Activated naive CD4-positive, alpha-beta T cell (primary cell): ENCODE measurements around the gene METTL15.
"Not testable (repeated sequence)": the region's sequence is repeated elsewhere in the genome, so short reads cannot be mapped to it uniquely, and the experiment has no call there.

ENCODE experiments used
- DNase-seq, 4 experiments: peaks; one replicate each; lab custom pipeline; 2025; lab: John Stamatoyannopoulos, UW

The METTL15 gene

GRCh38 chr11:28107750-28108618, at the start of gene METTL15, which contains the start of gene KIF18A:
TSS of gene METTL15 (plus strand) at chr11:28108388. CDS start at chr11:28113335, 4,947 bp downstream.
TSS of gene KIF18A (minus strand) at chr11:28108156. CDS start at chr11:28097947, 10,209 bp downstream.
- peak; percentile 85 to 94 (median 93) for DNase-seq

GRCh38 chr11:28071305-28071704, 36.9 kb upstream of the METTL15 start:
- no peak for DNase-seq

DNA sequence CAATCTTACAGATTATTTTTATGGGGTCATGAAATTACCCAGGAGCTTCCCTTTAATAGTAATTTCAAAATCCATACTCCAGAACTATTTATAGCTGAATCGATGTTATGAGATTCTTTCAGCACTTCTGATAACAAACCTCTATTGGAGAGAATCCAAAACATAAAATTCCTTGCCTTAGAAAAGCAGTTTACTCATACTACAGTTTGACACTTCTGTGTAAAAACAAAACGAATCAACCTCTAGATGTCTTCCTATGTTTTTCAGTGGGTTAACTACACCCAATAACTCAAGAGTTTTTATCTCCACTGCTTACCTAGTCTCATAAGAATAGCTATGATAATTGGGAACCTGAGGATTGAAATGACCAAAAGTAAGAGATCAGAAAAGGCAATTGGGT, 35.9 kb upstream of the METTL15 start:
- DNase-seq, result no peak

GRCh38 chr11:28077521-28077920, 30.7 kb upstream of the METTL15 start:
- no peak for DNase-seq

GRCh38 chr11:28083118-28083517, 25.1 kb upstream of the METTL15 start:
- no peak for DNase-seq

DNA sequence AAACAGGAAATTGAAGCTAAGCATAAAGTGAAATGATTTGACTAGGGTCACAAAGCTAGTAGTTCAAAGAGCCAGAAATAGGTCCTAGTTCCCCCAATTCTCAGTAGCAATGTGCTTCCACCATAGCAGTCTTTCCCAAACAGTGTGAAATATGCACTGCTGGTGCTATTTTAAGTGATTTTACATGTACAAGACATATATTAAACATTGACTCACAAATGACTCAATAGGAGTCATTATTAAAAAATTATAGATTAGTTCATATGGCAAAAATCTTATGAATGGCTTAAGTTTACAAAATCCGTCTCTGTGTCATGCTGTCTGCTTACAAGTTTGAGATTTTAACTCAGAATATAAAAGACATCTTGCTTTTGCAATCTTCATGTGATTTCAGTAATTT, 21.6 kb upstream of the METTL15 start:
- no peak for DNase-seq

- DNase-seq, result not testable (repeated sequence)
These were observed 21.0 kb upstream of the METTL15 start for GRCh38 chr11:28087192-28087591.

GRCh38 chr11:28087693-28088092, 20.5 kb upstream of the METTL15 start:
- DNase-seq, result not testable (repeated sequence)

DNA sequence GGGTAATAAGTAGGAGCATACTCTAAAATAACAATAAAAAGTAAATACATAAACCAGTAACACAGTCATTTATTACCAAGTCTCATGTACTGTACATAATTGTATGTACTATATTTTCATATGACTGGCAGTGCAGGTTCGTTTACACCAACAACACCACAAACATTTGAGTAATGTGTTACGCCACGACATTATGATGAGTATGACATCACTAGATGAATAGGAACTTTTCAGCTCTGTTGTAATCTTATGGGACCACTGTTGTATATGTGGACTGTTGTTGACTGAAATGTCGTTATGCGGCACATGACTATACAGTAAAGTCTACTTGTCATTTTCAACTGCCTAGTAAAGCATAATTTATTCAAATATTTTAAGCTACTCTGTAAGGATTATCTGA, 18.8 kb upstream of the METTL15 start:
- no peak for DNase-seq

GRCh38 chr11:28090052-28090749, 18.0 kb upstream of the METTL15 start:
- no peak for DNase-seq

DNA sequence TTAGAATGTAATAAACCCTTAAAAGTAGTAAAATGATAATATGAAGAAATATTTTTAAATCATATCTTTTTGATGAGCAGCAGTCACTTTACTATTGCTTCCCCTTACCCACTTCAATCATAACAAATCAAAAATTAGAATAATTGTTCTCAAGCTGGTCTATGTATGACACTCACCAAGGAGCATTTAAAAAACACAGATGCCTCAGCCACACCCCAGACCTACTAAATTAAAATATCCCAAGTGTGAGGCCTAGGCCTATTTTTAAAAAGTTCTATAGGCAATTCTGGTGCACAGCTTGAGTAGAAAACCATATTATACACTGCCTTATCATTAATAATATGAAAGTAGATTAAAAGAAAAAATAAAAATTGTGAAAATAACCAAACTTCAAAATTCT, 15.4 kb upstream of the METTL15 start:
- no peak for DNase-seq

GRCh38 chr11:28098257-28098656, 9.9 kb upstream of the METTL15 start:
- DNase-seq, result no peak

GRCh38 chr11:28099715-28100114, 8.5 kb upstream of the METTL15 start:
- DNase-seq, result no peak

DNA sequence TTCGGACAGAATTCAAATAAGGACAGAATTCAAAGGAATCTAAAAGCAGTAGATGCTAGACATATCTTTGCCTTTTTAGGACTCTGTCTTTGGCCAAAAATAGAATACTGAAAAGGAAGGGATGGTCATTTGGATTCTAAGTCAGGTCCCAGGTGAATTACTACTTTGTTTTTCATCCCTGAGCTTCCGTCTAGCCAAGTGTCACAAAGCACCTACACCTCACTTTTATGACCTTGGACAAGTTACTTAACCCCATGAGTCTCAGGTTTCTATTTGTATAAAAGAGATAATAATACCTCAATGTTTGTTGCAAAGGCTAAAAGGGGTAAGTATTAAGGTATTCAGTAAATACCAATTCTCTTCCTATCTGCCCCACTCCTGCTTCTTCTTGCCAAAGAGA, 7.5 kb upstream of the METTL15 start:
- no peak for DNase-seq

DNA sequence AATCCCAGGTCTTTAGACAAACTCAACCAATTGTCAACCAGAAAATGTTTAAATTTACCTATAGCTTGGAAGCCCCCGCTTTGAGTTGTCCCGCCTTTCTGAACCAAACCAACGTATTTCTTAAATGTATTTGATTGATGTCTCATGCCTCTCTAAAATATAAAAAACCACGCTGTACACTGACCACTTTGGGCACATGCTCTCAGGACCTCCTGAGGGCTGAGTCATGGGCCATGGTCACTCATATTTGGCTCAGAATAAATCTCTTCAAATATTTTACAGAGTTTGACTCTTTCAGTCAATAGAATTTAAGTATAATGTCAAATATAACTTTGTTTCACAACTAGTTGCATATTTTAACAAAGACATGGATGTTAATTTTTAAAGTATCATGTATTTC, 5.9 kb upstream of the METTL15 start:
- DNase-seq, result not testable (repeated sequence)

GRCh38 chr11:28104425-28104824, 3.8 kb upstream of the METTL15 start:
- no peak for DNase-seq

GRCh38 chr11:28104984-28105383, 3.2 kb upstream of the METTL15 start:
- DNase-seq, result no peak

DNA sequence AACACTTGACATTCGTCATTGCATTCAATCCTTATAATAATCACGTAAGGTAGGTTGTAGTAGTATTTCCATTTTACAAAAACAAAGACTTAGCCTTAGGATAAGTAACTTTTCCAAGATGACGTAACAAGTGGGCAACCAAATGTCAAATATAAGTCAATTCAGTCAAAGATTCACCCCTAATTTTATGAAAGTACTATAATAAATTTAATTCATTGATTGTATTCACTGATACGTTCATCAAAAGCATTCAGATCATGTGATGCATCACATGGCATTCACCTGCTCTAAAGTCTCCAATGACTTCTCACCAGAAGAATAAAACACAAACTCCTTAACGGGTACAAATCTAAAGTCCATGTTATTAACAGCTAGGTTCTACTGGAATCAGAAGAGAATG, 2.3 kb upstream of the METTL15 start:
- no peak for DNase-seq

DNA sequence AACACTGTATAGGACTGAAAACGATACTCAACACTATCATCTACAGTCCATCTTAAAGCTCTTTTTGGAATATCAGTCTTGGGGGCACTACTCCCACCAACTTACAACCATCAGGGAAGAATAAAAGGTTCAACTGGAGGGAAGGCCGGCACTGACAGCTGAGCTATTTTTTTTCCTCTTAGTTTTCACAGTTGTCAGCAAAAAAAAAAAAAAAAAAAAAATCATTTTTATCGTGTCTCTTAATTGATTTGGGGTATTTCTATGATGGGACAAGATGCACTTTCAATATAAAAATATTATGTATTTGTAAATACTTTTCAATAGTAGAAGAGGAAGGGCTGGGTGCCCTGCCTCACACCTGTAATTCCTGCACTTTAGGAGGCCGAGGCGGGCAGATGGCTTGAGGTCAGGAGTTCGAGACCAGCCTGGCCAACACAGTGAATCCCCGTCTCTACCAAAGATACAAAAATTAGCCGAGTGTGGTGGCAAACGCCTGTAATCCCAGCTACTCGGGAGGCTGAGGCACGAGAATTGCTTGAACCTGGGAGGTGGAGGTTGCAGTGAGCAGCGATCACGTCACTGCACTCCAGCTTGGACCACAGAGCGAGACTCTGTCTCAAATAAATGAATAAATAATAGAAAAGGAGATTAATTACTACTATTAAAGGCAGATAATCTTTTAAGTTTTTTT, 1.7 kb upstream of the METTL15 start:
- no peak for DNase-seq

DNA sequence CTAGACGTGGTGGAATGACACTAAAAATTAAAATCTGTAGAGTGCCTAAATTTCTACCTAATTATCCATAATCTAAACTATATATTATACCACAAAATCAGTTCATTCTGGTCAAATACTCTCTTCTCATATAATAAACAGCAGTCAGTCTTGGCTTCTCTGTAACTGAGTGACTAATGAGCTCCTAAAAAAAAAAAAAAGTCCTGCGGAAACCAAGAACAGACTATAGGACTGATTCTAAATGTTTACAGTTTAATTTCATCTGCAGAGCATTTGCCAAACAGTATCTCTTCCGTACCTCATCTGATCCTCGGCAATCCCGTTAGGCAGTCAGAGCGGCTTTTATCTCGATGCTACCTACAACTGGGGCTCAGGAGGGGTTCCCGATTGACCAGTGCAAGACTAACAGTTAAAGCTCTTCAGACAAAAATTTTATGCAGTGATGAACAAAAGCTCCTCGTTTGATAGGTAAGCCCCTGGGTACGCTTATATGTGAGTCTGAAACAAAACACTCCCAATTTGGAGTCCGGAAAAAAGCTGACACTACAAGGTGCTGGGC, 918 bp upstream of the METTL15 start:
- no peak for DNase-seq

- no peak for DNase-seq
These were observed 770 bp downstream of the METTL15 start for GRCh38 chr11:28108958-28109357.

- peak; percentile 6 to 35 (median 20) for DNase-seq
These were observed 2.1 kb downstream of the METTL15 start for GRCh38 chr11:28110108-28110820.
